ENCODE measurements around the gene BLVRA. TPM values are rescaled to one million over a fixed set of nuclear protein-coding genes. Genes with fewer than 3 reads are reported as not detected.

The BLVRA gene
- polyA plus RNA-seq, 3 donors, result 71.9 to 238 (median 199) TPM

GRCh38 chr7:43844662-43845061 is 86.2 kb downstream of the BLVRA start:
- intact Hi-C loops (cut with micrococcal nuclease), result no loop called here
- no peak for TF ChIP-seq CTCF (IDR thresholded peaks at IDR 0.05)

GRCh38 chr7:43847496-43847895 is 89.0 kb downstream of the BLVRA start:
- Mint-ChIP-seq H3K4me3 (no peak overlapping the region), H3K9me3 (peaks cover 0 to 4% (median 0%) of the 10 kb centered on the region in 7 donors), H3K4me1 (peaks cover 3% of the 10 kb centered on the region), H3K27me3 (ENCODE audit: low read depth in 3 of 3) (peaks cover 21 to 24% (median 24%) of the 10 kb centered on the region in 3 donors), H3K27ac (no peak overlapping the region), H3K36me3 (no peaks in the 10 kb centered on the region)
- no peaks in the 10 kb centered on the region for H3K36me3 ChIP-seq (replicated peaks in 1 of 2; ENCODE audit: control insufficient read depth in 1 of 2, insufficient read depth in 2 of 2, low read length in 2 of 2)
- H3K9ac ChIP-seq (ENCODE audit: insufficient read depth, low read length, poor library complexity, severe bottlenecking), result no peak overlapping the region
- TF ChIP-seq CTCF (IDR thresholded peaks at IDR 0.05), result no peak
- 0% methylated on average over 1 of the region's 4 CpGs for WGBS (ENCODE audit: insufficient coverage)
- H4K20me1 ChIP-seq (ENCODE audit: insufficient read depth, low read length), result no peaks in the 10 kb centered on the region
- peaks cover 0 to 5% of the 10 kb centered on the region in 2 donors for H3K27me3 ChIP-seq (ENCODE audit: control insufficient read depth in 2 of 2, insufficient read depth in 2 of 2, low read length in 2 of 2)
- H2AFZ ChIP-seq (ENCODE audit: insufficient read depth, low read depth, low read length, poor library complexity, severe bottlenecking), result no peak overlapping the region
- DNase-seq, result no peak
- no peaks in the 10 kb centered on the region for H3K79me2 ChIP-seq (ENCODE audit: insufficient read depth, low read length)
- intact Hi-C loops (cut with micrococcal nuclease), result no loop called here
- no peak overlapping the region for H3K4me3 ChIP-seq (replicated peaks in 1 of 3; ENCODE audit: low read depth in 2 of 3, low read length in 3 of 3)
- no peaks in the 10 kb centered on the region for H3K9me3 ChIP-seq (replicated peaks in 1 of 2; ENCODE audit: control insufficient read depth in 1 of 2, insufficient read depth in 1 of 2, low read length in 2 of 2)
- no peak overlapping the region for H3K4me2 ChIP-seq (replicated peaks; ENCODE audit: extremely low read depth, low read length, poor library complexity, severe bottlenecking)
- H3K27ac ChIP-seq (ENCODE audit: low read depth in 1 of 2, low read length in 2 of 2), result no peak overlapping the region
- no peaks in the 10 kb centered on the region for H3K4me1 ChIP-seq (ENCODE audit: control insufficient read depth in 1 of 2, insufficient read depth in 2 of 2, low read length in 2 of 2)

More at GRCh38 chr7:43844662-43845061, 86.2 kb downstream of the BLVRA start:
- no peaks in the 10 kb centered on the region for H3K36me3 ChIP-seq (replicated peaks in 1 of 2; ENCODE audit: control insufficient read depth in 1 of 2, insufficient read depth in 2 of 2, low read length in 2 of 2)
- H4K20me1 ChIP-seq (ENCODE audit: insufficient read depth, low read length), result no peaks in the 10 kb centered on the region
- H3K79me2 ChIP-seq (ENCODE audit: insufficient read depth, low read length), result no peaks in the 10 kb centered on the region
- peak in 1 of 3 donors; percentile 10 for DNase-seq
- Mint-ChIP-seq H3K9me3 (no peaks in the 10 kb centered on the region), H3K27ac (no peak overlapping the region), H3K27me3 (ENCODE audit: low read depth in 3 of 3) (peaks cover 14 to 29% (median 16%) of the 10 kb centered on the region in 3 donors), H3K36me3 (no peaks in the 10 kb centered on the region), H3K4me3 (no peak overlapping the region), H3K4me1 (no peaks in the 10 kb centered on the region)
- H3K9me3 ChIP-seq (replicated peaks in 1 of 2; ENCODE audit: control insufficient read depth in 1 of 2, insufficient read depth in 1 of 2, low read length in 2 of 2), result no peaks in the 10 kb centered on the region
- H3K27ac ChIP-seq (ENCODE audit: low read depth in 1 of 2, low read length in 2 of 2), result no peak overlapping the region
- H3K4me2 ChIP-seq (replicated peaks; ENCODE audit: extremely low read depth, low read length, poor library complexity, severe bottlenecking), result no peak overlapping the region
- H3K9ac ChIP-seq (ENCODE audit: insufficient read depth, low read length, poor library complexity, severe bottlenecking), result no peak overlapping the region
- H3K4me3 ChIP-seq (replicated peaks in 1 of 3; ENCODE audit: low read depth in 2 of 3, low read length in 3 of 3), result no peak overlapping the region
- H3K27me3 ChIP-seq (ENCODE audit: control insufficient read depth in 2 of 2, insufficient read depth in 2 of 2, low read length in 2 of 2), result peaks cover 0 to 8% of the 10 kb centered on the region in 2 donors
- H2AFZ ChIP-seq (ENCODE audit: insufficient read depth, low read depth, low read length, poor library complexity, severe bottlenecking), result no peak overlapping the region
- whole genome bisulfite sequencing (ENCODE audit: insufficient coverage), result 80% methylated on average over 1 of the region's 2 CpGs
- H3K4me1 ChIP-seq (ENCODE audit: control insufficient read depth in 1 of 2, insufficient read depth in 2 of 2, low read length in 2 of 2), result no peaks in the 10 kb centered on the region

All from CD14-positive monocyte (primary cell).